DMS153 (cell line): ENCODE measurements around the gene MRPL10.
A peak's percentile ranks its signal among the peaks of the same experiment; 100 is the strongest.

ENCODE experiments used
- DNase-seq: peaks from one replicate; lab custom pipeline; 2025; lab: John Stamatoyannopoulos, UW

Gene MRPL10

GRCh38 chr17:47831003-47831933 lies at the start of gene MRPL10, which contains the start of gene LRRC46:
Gene MRPL10 (minus strand): TSS chr17:47831541. CDS start chr17:47831511, 30 bp downstream.
Gene LRRC46 (plus strand): TSS chr17:47831670. CDS start chr17:47831990, 320 bp downstream.
- peak; percentile 89 for DNase-seq

DNA sequence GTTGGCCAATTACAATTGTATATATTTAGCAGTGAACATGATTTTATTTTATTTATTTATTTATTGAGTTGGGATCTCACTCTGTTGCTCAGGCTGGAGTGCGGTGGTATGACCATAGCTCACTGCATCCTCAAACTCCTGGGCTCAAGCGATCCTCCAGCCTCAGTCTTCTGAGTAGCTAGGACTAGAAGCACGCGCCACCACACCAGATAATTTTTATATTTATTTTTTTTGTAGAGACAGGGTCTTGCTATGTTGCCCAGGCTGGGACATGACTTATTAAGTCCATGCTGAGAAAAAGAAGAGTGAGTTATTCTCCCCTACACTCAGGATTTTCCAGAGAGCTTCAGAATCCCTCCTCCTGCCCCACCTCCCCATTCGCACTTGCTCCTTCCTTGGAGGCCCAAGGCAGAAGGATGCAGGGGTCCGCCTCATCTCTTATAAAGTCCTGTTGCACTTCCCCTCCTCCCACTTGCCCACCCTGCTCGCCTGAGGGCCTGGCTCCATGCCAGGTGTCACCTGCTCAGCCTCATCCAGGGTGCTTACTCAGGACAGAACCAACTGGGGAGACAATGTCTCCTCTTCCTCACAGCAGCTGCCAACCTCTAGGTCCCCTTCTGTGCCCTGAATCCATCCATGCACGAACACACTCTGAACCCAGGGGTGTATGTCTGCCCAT lies 48.6 kb upstream of the MRPL10 start:
- DNase-seq, result no peak

DNA sequence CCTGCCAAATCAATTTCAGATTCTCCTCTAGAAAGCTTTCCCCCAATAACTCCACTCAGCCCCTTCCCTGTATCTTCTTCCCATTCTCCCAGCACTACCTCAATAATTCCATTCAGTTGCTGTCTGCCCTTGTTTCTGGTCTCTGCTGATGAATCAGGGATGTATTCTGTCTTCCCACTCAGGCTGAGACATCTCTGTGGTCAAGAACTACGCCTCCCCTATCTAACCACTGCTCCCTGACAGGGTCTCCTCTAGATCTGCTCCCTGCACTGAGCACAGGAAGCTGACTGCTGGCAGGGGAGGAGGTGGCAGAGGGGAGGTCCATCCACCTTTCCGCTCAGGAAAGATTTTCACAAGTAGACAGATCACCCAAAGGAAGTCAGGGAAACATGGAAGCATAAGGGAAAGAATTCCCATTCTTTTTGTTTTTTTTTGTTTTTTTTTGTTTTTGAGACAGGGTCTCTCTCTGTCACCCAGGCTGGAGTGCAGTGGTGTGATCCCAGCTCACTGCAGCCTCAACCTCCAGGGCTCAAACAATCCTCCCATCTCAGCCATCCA lies 47.8 kb upstream of the MRPL10 start:
- no peak for DNase-seq

GRCh38 chr17:47878203-47879027 lies 47.1 kb upstream of the MRPL10 start:
- DNase-seq, result no peak

DNA sequence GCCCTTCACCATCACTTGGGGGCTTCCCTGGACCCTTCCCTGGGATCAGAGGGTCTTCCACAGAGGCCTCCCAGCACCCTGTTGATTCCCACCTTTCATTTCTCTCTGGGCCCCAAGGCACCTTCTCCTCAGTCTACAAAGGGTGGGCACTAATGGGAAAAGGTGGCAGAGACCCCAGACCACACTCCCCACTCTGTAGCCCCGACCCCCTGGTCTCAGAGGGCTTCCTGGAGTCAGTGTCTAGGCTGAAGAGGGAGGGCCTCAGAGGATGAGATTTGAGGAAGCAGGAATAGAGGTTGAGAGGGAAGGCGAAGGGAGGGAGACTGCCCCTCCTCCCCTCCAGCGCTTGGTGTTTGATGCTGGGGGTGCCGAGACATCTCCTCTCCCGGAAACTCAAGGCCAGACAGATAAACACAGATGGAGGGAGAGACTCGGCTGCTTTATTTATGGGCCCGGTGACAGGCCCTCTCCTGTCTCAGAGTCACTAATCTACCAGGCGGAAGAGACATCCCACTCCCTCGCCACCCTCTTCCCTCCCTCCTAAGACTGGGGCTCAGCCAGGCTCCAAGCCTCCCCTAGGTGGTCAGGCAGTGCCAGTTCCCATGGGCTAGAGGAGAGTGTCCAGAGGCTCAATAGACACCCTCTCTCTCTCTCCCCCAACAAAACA lies 46.2 kb upstream of the MRPL10 start:
- no peak for DNase-seq

DNA sequence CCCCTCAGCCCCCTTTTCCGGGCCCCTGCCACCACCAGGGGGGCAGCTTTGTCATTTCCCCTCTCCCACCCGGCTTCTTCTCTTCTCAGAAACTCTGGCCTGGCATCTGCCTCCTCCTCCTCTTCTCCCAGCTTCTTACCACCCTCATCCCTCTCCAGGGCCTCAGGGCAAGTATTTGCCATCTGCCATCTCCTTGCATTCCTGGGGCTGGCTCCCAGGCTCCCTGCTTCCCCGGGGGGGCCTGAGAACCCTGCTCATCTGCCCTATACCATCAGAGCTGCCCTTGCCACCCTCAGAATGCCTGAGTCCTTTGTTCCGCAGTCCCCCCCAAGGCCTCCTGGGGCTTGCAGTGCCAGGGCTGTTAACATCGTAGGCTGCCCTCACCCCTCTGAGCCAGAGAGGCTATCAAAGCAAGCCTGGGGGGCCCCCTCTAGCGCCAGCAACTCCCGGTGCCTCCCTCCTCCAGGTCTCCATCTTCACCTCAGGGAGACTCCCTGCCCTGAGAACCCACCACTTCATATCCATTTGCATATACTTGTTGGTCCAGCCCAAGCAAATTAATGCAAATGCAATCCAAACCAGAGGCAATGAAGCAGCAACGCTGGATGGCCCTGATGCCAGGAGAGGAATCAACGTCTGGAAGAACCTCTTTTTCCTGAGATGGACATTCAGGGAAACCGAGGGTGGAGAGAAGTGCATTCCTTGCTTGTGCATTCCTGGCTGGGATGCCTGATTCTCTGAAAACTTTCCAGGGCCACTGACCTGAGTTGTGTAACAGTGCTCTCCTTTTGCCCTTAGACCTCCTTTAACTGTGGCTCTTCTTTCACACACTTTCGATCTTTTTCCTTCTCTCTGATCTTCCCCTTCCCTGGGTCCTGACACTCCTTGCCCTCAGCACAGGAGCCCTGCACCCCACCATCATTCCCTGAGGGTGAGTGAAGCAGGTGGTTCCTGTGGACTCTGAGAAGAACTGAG lies 44.0 kb upstream of the MRPL10 start:
- no peak for DNase-seq

GRCh38 chr17:47873200-47874090 lies 42.1 kb upstream of the MRPL10 start:
- DNase-seq, result no peak

- DNase-seq, result no peak
These were observed 41.4 kb upstream of the MRPL10 start for GRCh38 chr17:47872651-47873161.

DNA sequence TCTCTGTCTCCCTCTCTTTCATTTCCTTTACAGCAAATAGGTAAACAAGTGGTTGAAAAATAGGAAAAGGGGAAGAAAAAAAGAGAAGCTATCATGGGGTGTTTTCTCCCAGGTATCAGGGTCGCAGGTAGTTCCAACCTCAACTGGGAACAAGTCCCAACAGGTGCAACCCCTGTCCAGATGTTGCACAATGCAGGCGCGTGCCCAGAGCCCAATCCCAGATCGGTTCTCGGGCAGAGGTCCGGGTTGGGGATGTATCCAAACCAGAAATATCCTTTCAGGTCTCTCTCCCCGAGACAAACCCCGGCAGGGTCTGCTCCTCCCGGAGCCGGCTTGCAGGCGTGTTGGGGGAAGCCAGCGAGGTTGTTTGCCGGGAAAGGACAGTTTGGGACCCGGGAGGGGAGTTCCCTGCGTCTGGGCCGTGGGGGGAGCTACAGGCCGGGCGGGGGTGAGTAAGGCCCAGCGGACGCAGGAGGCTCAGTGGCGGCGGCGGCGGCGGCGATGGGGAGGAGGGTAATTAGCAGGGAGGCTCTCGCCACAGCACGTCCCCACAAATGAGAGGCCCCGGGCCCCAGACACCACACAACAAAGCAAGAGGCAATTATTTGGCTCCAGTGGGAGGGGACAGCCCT lies 40.8 kb upstream of the MRPL10 start:
- DNase-seq, result no peak

DNA sequence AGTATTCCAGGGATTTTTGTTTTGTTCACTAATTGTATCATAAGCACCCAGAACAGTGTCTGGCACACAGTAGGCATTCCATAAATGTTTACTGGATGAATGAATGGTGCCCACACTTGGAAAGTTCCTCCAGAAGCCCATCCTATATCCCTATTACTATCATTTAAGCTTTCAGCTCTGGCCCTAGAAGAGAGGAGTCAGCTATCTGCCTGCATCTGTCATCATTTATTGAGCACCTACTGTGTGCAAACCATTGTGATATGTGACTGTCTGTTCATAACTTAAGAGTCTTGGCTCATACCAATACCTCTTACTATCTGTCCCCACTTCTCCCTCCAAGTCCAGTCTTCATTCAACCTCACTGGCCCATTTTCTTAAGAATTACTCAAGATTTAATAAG lies 39.7 kb upstream of the MRPL10 start:
- no peak for DNase-seq

DNA sequence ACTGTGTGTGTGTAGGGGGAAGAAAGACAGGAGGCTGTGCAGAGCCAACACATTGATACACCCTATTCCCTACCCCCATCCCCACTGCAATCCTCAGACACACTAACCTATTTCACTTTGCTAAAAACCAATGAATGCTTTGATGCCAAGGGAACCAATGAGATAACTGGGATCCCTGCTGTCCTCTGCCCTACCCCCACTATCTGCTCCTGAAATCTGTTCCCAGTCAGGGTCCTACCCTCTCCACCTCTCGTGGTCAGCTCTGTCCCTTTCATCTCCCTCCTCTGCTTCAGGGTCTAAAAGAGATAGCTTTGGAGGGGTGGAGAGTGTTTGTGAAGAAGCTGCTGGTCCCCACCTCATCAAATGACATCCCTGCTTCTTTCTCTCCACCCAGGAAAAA lies 38.7 kb upstream of the MRPL10 start:
- no peak for DNase-seq

- no peak for DNase-seq
These were observed 37.8 kb upstream of the MRPL10 start for GRCh38 chr17:47869114-47869513.

GRCh38 chr17:47867813-47868533 lies 36.6 kb upstream of the MRPL10 start:
- DNase-seq, result no peak

DNA sequence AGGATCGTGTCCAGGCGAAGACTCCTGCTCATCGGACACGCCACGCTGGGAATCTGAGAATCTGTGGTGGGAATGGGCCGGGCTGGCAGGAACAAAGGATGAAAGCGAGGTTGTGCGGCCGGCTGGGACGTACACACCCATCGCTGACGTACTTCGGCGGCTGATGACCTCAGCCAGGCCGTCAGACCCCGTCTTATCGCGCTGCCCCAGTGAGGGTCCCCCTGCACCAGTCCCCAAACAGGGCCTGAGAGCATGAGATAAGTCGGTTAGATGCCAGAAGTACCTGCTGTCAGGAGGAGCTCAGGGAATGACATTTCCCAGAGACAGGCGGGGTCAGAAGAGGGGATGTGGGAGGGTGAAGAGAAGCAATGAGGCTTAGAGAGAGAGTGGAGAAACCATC lies 35.6 kb upstream of the MRPL10 start:
- DNase-seq, result no peak

DNA sequence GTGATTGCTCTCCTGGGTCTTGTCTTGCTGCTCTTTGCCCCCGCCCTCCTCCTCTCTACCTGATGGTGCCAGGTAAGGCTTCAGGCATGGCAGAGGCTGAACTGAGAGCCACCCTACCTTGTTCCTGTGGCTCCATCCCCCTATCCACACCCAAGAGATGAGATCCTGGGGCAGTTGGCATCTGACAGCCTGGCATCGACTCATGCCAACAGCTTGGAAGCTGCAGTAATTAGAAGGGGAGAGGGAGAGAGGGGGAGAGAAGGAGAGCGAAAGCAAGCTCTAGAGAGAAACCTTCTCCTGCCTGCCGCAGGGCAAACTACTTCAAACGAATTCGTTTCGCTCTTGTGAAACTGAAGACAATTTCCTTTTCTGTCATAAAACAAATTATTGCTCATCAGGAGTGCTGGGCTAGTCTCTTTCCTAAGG lies 33.5 kb upstream of the MRPL10 start:
- no peak for DNase-seq

DNA sequence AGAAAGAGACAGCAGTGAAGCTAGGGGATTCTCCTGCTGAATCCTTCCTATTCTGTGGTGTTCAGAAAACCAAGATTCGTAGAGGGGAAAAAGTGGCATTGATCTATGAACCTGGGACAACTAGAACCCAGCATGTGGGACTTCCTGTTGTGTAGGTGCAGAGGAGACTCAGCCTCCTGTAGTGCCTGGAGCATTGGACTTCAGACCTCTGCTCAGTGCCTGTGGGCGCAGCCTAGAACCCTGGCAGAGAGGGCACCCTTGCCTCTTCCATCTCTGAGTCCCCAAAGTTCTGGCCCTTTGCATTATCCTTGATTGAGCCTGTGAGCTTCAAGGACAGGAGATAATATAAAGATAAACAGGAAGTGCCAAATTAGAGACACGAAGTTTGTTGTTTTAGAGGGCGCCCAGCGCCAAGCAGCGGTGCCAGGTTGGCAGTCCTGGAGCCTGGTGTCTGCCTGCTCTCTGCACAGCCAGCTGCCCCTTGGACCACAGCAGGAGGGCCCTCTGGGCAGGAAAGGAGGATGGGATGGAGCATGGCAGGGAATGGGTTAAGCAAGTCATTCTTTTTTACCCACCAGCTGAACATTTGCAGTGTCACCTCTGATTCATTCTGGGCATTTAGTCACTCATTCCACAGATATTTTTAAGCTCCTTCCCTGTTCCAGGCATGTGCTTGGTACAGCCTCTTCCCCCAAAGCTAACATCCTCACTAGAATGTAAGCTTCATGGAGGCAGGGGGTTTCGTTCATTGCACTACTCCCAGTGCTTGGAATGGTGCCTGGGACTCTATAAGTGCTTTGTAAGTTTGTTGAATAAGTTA lies 31.5 kb upstream of the MRPL10 start:
- no peak for DNase-seq

- no peak for DNase-seq
These were observed 29.0 kb upstream of the MRPL10 start for GRCh38 chr17:47860386-47860785.
